Activated T-helper 1 cell treated with anti-CD3 and anti-CD28 coated beads, Interleukin-12 subunit alpha, Interleukin-12 subunit beta, Interleukin-2, Interleukin-4 antibody, amounts not matched to agents 30 ng/mL and 10 ng/mL and 1 ng/mL, durations not matched to agents 14 hours and 24 hours and 36 hours (primary cell): Measurements from ENCODE around the gene MAPT. TPM values are rescaled to one million over a fixed set of nuclear protein-coding genes. Genes with fewer than 3 reads are reported as not detected.

Source experiments
- DNase-seq: peaks from one replicate; pipeline ENCODE4 v3.0.0; 2021; ENCODE audit warnings: low spot score
- H3K27ac Mint-ChIP-seq: one replicate; pipeline ENCODE4 v1.8.0; 2021; ENCODE audit warnings: mild to moderate bottlenecking, mixed read lengths
- H3K27me3 Mint-ChIP-seq: one replicate; pipeline ENCODE4 v1.8.0; 2022; ENCODE audit warnings: mild to moderate bottlenecking, moderate library complexity, mixed read lengths; ENCODE audit not compliant: insufficient read depth
- H3K36me3 Mint-ChIP-seq: one replicate; pipeline ENCODE4 v1.8.0; 2021; ENCODE audit warnings: low read depth, mixed read lengths
- H3K4me1 Mint-ChIP-seq: one replicate; pipeline ENCODE4 v1.8.0; 2021; ENCODE audit warnings: low read depth, mixed read lengths
- H3K4me3 Mint-ChIP-seq: one replicate; pipeline ENCODE4 v1.8.0; 2021; ENCODE audit warnings: mild to moderate bottlenecking, moderate library complexity, mixed read lengths
- H3K9me3 Mint-ChIP-seq: one replicate; pipeline ENCODE4 v1.8.0; 2021; ENCODE audit warnings: mixed read lengths
- intact Hi-C: fragments of 100-400 bp; cut with micrococcal nuclease; formaldehyde crosslinking; loops from one replicate; pipeline ENCODE4 v1.15.1; 2024
- total RNA-seq: library from RNA; stranded (reverse); gene quantifications from 2 replicates; pipeline ENCODE4 v1.2.3, GENCODE V29; 2022

Gene MAPT
- total RNA-seq: 0.64 and 1.1 TPM in 2 replicates

GRCh38 chr17:45894022-45894784, at the start of gene MAPT:
Gene MAPT (plus strand): TSS chr17:45894554. CDS start chr17:45962338, 67,784 bp downstream.
- Mint-ChIP-seq H3K27me3 (peaks cover 57% of the 10 kb centered on the region), H3K9me3 (no peaks in the 10 kb centered on the region), H3K36me3 (no peaks in the 10 kb centered on the region), H3K27ac (peak within 1 kb of the TSS; percentile 61), H3K4me1 (peaks cover 5% of the 10 kb centered on the region), H3K4me3 (peak within 1 kb of the TSS; percentile 74)
- DNase-seq: peak; percentile 77
- intact Hi-C loops: loop anchor here (5.0 to 10.0 kb wide), 2 partner anchors 107 to 371 kb away; no protein-coding TSS in a partner anchor

GRCh38 chr17:45844695-45845375, 49.5 kb upstream of the MAPT start, which contains the start of gene SPPL2C:
Gene SPPL2C (plus strand): TSS chr17:45844881. CDS start chr17:45844907, 26 bp downstream.
- no peaks in the 10 kb centered on the region for H3K27me3 Mint-ChIP-seq

GRCh38 chr17:45845376-45846185, 48.8 kb upstream of the MAPT start:
- no peaks in the 10 kb centered on the region for H3K9me3 Mint-ChIP-seq
- DNase-seq: no peak
- no peaks in the 10 kb centered on the region for H3K4me1 Mint-ChIP-seq
- H3K27me3 Mint-ChIP-seq: no peaks in the 10 kb centered on the region
- H3K27ac Mint-ChIP-seq: no peak overlapping the region
- no peaks in the 10 kb centered on the region for H3K36me3 Mint-ChIP-seq
- H3K4me3 Mint-ChIP-seq: no peak overlapping the region
- intact Hi-C loops: no loop called here

More at GRCh38 chr17:45844695-45845375, 49.5 kb upstream of the MAPT start, which contains the start of gene SPPL2C:
- Mint-ChIP-seq H3K4me3 (no peak within 1 kb of the TSS), H3K4me1 (no peaks in the 10 kb centered on the region), H3K9me3 (no peaks in the 10 kb centered on the region), H3K27ac (no peak within 1 kb of the TSS), H3K36me3 (no peaks in the 10 kb centered on the region)
- no peak for DNase-seq
- intact Hi-C loops: no loop called here

- DNase-seq: no peak
- no peaks in the 10 kb centered on the region for H3K36me3 Mint-ChIP-seq
- H3K4me3 Mint-ChIP-seq: no peak overlapping the region
- no peaks in the 10 kb centered on the region for H3K9me3 Mint-ChIP-seq
- no peak overlapping the region for H3K27ac Mint-ChIP-seq
- H3K27me3 Mint-ChIP-seq: no peaks in the 10 kb centered on the region
- intact Hi-C loops: no loop called here
- H3K4me1 Mint-ChIP-seq: no peaks in the 10 kb centered on the region
Observed at GRCh38 chr17:45846223-45846622, 48.1 kb upstream of the MAPT start.

GRCh38 chr17:45846646-45847045, 47.7 kb upstream of the MAPT start:
- intact Hi-C loops: no loop called here
- no peak for DNase-seq
- Mint-ChIP-seq H3K36me3 (no peaks in the 10 kb centered on the region), H3K4me3 (no peak overlapping the region), H3K27me3 (no peaks in the 10 kb centered on the region), H3K9me3 (no peaks in the 10 kb centered on the region), H3K4me1 (no peaks in the 10 kb centered on the region), H3K27ac (no peak overlapping the region)

GRCh38 chr17:45847101-45847500, 47.3 kb upstream of the MAPT start:
- intact Hi-C loops: no loop called here
- Mint-ChIP-seq H3K36me3 (no peaks in the 10 kb centered on the region), H3K27ac (no peak overlapping the region), H3K9me3 (no peaks in the 10 kb centered on the region), H3K4me1 (no peaks in the 10 kb centered on the region), H3K27me3 (no peaks in the 10 kb centered on the region), H3K4me3 (no peak overlapping the region)
- DNase-seq: no peak

- Mint-ChIP-seq H3K27ac (no peak overlapping the region), H3K36me3 (no peaks in the 10 kb centered on the region), H3K9me3 (no peaks in the 10 kb centered on the region), H3K27me3 (no peaks in the 10 kb centered on the region), H3K4me1 (peaks cover 4% of the 10 kb centered on the region), H3K4me3 (no peak overlapping the region)
- no peak for DNase-seq
- intact Hi-C loops: no loop called here
Observed at GRCh38 chr17:45847747-45848146, 46.6 kb upstream of the MAPT start.

- intact Hi-C loops: no loop called here
- H3K4me1 Mint-ChIP-seq: peaks cover 4% of the 10 kb centered on the region
- no peak overlapping the region for H3K4me3 Mint-ChIP-seq
- H3K27ac Mint-ChIP-seq: no peak overlapping the region
- no peaks in the 10 kb centered on the region for H3K9me3 Mint-ChIP-seq
- no peaks in the 10 kb centered on the region for H3K36me3 Mint-ChIP-seq
- no peaks in the 10 kb centered on the region for H3K27me3 Mint-ChIP-seq
- DNase-seq: no peak
Observed at GRCh38 chr17:45848405-45848804, 45.9 kb upstream of the MAPT start.

- H3K4me3 Mint-ChIP-seq: no peak overlapping the region
- H3K27ac Mint-ChIP-seq: no peak overlapping the region
- H3K36me3 Mint-ChIP-seq: no peaks in the 10 kb centered on the region
- peaks cover 4% of the 10 kb centered on the region for H3K4me1 Mint-ChIP-seq
- H3K27me3 Mint-ChIP-seq: peaks cover 2% of the 10 kb centered on the region
- DNase-seq: no peak
- H3K9me3 Mint-ChIP-seq: no peaks in the 10 kb centered on the region
- intact Hi-C loops: no loop called here
Observed at GRCh38 chr17:45848868-45849535, 45.4 kb upstream of the MAPT start.

GRCh38 chr17:45849536-45849990, 44.8 kb upstream of the MAPT start:
- peaks cover 4% of the 10 kb centered on the region for H3K4me1 Mint-ChIP-seq
- intact Hi-C loops: no loop called here

GRCh38 chr17:45850011-45850410, 44.3 kb upstream of the MAPT start:
- H3K36me3 Mint-ChIP-seq: no peaks in the 10 kb centered on the region
- H3K27ac Mint-ChIP-seq: no peak overlapping the region
- H3K27me3 Mint-ChIP-seq: peaks cover 2% of the 10 kb centered on the region

More at GRCh38 chr17:45849536-45849990, 44.8 kb upstream of the MAPT start:
- Mint-ChIP-seq H3K9me3 (no peaks in the 10 kb centered on the region), H3K27me3 (peaks cover 2% of the 10 kb centered on the region), H3K27ac (no peak overlapping the region), H3K36me3 (no peaks in the 10 kb centered on the region), H3K4me3 (no peak overlapping the region)
- no peak for DNase-seq

GRCh38 chr17:45850468-45850867, 43.9 kb upstream of the MAPT start:
- H3K4me3 Mint-ChIP-seq: no peak overlapping the region
- H3K27ac Mint-ChIP-seq: no peak overlapping the region
- H3K36me3 Mint-ChIP-seq: no peaks in the 10 kb centered on the region
- intact Hi-C loops: loop anchor here (5.0 kb wide), 2 partner anchors 97 to 208 kb away; no protein-coding TSS in a partner anchor
- no peak for DNase-seq
- H3K27me3 Mint-ChIP-seq: peaks cover 2% of the 10 kb centered on the region
- H3K9me3 Mint-ChIP-seq: no peaks in the 10 kb centered on the region
- H3K4me1 Mint-ChIP-seq: peaks cover 4% of the 10 kb centered on the region

More at GRCh38 chr17:45850011-45850410, 44.3 kb upstream of the MAPT start:
- intact Hi-C loops: loop anchor here (5.0 kb wide), 2 partner anchors 97 to 208 kb away; no protein-coding TSS in a partner anchor
- no peaks in the 10 kb centered on the region for H3K9me3 Mint-ChIP-seq
- no peak for DNase-seq
- H3K4me1 Mint-ChIP-seq: peaks cover 4% of the 10 kb centered on the region
- H3K4me3 Mint-ChIP-seq: no peak overlapping the region
